KBM-7 (cell line): Measurements from ENCODE around the gene CDC42BPA.
"Not testable (repeated sequence)": the region's sequence is repeated elsewhere in the genome, so short reads cannot be mapped to it uniquely, and the experiment has no call there.

Experiments
- DNase-seq: peaks from one replicate; pipeline ENCODE4 v3.0.0-alpha.2; 2015
- in situ Hi-C: fragments of 300-500 bp; cut with MboI; formaldehyde crosslinking; loops from 2 replicates; pipeline ENCODE4 v1.14.3; 2020; ENCODE audit warnings: low sequenced_read_pairs, low pct_unique_long_range_greater_than_20kb, mixed read lengths

Gene CDC42BPA

DNA sequence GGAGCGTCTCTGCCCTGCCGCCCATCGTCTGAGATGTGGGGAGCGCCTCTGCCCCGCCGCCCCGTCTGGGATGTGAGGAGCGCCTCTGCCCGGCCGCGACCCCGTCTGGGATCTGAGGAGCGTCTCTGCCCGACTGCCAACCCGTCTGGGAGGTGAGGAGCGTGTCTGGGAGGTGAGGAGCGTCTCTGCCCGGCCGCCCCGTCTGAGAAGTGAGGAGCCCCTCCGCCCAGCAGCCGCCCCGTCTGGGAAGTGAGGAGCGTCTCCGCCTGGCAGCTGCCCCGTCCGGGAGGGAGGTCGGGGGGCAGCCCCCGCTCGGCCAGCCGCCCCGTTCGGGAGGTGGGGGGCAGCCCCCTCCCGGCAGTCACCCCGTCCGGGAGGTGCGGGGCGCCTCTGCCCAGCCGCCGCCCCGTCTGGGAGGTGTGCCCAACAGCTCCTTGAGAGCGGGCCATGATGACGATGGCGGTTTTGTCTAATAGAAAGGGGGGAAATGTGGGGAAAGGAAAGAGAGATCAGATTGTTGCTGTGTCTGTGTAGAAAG is 42.1 kb downstream of the CDC42BPA start:
- DNase-seq, in situ Hi-C loops: not testable (repeated sequence)

DNA sequence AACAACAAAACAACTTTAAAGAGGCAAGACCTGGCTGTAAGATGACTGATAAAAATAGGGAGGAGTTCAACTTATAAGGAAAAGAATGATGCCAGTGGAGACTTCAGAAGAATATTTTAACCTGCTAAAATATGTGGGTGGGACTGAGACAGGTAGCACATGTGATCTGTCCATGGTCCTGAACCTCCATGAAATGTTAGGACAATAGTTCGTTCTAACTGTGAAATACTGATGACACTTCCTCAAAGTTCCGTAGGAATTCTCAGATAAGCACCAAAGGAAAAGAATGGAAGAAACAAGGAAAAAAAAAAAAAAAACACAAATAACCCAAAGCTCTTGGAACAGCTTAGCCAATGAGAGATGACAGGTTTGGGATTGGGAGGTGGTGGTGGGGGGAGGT is 44.7 kb downstream of the CDC42BPA start:
- in situ Hi-C loops = no loop called here
- DNase-seq = peak; percentile 37

DNA sequence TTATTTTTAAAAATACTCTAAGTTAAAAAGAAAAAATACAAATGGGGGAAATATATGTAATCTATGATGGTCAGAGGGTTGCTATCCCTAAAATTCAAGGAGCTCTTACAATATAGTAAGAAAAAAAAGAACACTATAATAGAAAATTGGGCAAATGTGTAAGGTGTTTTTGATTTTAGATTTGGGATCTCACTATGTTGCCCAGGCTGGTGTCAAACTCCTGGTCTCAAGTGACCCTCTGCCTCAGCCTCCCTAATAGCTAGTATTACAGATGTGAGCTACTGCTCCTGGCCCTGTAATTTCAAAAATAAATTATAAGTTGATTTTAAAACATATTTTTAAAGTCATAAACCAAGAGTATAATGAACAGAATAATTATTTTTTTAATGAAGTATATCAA is 45.9 kb downstream of the CDC42BPA start:
- in situ Hi-C loops = no loop called here
- no peak for DNase-seq

DNA sequence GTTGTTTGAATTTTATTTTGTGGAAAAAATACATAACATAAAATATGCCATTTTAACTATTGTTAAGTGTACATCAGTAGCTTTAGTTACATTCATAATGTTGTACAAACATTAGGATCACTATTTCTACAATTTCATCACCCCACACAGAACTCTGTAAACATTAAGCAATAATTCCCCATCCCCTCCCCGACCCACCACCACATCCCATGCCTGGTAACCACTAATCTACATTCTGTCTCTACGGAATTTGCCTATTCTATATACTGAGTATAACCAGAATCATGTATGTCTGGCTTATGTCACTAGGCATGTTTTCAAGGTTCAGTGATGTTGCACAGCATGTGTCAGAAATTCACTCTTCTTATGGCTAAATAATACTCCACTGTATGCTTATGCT is 47.7 kb downstream of the CDC42BPA start:
- DNase-seq = no peak
- in situ Hi-C loops = no loop called here

DNA sequence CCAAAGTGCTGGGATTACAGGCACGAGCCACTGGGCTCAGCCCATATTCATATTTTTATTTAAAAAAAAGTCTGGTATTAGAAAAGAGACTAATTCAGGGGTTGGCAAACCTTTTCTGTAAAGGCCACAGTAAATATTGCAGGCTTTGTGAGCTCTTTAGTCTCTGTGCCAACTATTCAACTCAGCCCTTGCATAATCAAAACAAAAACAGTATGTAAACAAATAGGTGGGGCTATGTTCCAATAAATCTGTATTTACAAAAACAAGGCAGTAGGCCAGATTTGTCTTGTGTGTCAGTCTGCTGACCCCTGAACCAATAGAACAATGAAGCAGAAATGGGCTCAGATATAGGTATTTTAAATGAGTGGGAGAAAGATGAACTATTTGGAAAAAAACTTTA is 49.3 kb downstream of the CDC42BPA start:
- DNase-seq = no peak
- in situ Hi-C loops = no loop called here

DNA sequence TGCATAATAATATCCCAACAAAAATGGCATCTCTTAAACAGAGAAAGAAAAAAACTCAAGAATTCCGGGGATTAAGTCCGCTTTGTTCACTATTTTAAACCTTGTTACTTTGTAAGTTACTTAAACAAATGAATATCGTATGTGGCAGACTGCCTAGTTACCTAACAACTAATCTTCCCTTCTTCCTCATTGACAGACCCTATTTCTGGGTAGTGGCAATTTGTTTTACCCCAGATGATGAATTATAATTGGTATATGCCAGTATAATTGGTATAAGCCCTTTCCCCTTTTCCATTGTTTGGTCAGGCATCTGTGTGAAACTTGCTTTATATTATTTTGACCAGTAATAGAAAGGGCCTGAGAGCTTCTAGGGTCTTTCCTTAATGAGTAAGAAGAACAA is 52.4 kb downstream of the CDC42BPA start:
- in situ Hi-C loops = no loop called here

DNA sequence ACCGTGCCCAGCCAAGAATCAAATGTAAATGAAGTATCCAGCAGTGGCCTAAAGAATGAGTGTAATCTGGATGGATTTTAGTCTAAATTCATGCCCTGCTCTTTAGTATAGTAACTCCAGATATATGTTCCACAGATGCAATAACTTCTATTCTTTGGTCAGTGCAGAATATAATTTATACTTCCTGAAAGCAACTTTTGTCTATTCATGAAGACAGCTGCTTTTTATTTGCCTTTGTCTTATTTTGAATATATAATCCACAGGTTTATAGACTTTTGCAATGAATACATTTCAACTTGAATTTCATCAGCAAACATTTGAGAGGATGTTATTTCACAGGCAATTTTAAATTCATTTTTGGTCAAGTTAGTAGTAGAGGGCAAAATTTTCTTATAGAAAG is 54.4 kb downstream of the CDC42BPA start:
- in situ Hi-C loops = no loop called here
- no peak for DNase-seq

More for the DNA sequence above, 52.4 kb downstream of the CDC42BPA start:
- no peak for DNase-seq

DNA sequence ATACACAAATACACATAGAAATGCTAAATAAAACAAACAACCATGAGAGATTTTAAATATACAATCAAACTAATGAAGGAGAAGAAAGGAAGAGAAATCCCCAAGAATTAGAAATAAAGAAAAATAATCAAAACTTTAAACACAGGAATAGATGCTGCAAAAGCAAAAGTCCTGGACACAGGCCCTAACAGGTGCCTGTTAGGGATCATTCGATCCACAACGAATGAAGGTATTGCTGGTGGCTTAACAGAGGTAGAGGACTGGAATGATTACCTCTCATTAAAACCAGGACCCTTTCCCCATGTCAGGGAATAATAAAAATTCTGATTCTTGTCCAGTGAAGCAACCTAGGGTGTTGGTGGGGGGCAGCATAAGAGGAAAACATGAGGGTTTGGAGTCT is 56.8 kb downstream of the CDC42BPA start:
- in situ Hi-C loops = no loop called here
- no peak for DNase-seq

DNA sequence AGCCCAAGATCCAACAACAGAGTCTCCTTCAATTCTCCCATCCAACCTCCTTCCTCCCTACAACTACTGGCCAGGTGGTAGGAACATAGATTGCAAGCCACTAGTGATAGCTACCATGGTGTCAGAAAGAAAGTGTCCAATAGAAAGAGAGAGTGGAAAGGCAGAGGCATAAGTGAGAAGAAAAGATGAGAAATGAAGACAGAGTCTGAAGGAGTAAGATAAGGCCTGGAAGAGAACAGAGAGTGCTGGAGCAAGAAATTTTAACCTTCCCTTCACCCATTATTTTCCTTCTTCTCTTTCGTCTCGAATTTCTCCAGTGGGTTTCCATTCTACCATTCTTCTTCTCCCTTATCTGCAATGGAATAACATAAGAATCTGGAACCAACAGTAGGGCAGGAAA is 57.9 kb downstream of the CDC42BPA start:
- DNase-seq = no peak
- in situ Hi-C loops = no loop called here

DNA sequence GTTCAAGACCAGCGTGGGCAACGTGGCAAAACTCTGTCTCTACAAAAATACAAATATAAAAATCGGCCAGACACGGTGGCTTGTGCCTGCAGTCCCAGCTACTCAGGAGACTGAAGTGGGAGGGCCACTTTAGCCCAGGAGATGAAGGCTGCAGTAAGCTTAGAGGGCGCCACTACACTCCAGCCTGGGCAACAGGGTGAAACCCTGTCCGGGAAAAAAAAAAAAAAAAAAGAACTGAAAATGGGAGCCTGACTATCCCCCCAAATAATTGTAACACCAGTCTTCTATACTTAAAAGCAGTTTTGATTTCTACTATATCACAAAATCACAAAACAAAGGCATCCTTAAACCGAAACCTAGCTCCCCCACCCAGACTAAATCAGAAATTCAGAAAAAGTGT is 60.3 kb downstream of the CDC42BPA start:
- DNase-seq = no peak
- in situ Hi-C loops = no loop called here

DNA sequence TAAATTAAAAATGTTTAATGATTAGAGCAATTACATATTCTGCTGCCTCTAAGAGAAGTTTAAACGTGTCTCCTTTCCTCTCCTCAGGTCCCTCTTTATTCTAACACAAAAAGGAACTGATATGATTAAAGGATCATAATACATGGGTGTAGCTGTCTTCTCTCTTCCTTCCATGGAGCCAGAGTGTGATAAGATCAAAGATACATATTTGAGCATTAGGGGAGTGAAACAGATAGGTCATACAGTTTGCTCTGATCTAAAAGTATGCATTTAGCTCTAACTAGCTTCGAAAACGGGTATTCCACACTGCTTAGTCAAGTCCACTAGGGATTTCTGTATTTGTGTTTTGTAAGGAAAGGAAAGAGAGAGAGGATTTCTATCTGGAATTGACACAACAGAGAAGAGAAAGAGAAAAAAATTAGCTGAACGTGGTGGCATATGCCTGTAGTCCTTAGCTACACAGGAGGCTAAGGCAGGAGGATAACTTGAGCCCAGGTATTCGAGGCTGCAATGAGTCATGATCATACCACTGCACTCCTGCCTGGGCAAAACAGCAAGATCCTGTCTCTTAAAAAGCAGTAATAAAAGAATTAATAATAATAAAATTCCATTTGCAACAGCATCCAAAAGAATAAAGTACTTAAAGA is 63.1 kb downstream of the CDC42BPA start:
- in situ Hi-C loops = no loop called here
- no peak for DNase-seq

DNA sequence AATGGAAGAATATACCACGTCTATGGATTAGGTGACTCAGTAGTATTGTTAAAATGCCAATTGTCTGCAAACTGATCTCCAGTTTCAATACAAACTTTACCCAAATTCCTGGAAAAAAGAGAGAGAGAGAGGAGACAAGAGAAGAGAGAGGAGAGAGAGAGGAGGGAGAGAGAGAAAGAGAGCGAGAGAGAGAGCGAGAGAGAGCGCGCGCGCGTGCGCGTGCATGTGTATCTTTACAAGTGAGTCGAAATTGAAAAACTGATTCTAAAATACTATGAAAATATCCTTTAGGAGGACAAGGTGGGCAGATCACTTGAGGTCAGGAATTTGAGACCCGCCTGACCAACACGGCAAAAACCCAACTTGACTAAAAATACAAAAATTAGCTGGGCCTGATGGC is 65.2 kb downstream of the CDC42BPA start:
- in situ Hi-C loops = no loop called here
- DNase-seq = no peak

DNA sequence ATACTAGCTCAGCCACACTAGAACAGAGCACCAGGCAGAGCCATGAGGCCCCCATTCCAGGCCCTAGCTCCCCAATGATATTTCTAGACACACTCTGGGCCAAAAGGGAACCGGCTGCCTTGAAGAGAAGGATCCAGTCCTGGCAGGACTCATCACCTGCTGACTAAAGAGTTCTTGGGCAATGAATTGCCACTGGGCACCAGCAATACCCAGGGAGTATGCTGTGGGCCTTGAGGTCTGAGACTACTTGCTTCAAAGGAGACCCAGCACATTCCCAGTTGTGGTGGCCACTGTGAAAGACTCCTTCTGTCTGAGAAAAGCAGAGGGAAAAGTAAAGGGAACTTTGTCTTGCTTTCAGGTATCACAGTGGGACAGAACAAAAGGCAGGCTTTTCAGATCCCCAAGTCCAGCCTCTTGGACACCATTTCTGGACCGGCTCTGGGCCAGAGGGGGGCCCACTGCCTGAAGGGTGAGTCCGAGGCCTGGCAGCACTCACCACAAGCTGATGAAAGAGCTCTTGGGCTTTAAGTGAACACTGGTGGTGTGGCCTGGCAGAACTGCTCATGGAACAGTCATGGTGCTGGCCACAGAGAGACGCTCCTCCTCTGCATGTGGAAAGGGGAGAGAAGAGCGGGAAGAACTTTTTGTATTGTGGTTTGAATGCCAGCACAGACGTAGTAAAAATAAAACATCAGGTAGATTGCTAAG is 72.5 kb downstream of the CDC42BPA start:
- no peak for DNase-seq
- in situ Hi-C loops = no loop called here

DNA sequence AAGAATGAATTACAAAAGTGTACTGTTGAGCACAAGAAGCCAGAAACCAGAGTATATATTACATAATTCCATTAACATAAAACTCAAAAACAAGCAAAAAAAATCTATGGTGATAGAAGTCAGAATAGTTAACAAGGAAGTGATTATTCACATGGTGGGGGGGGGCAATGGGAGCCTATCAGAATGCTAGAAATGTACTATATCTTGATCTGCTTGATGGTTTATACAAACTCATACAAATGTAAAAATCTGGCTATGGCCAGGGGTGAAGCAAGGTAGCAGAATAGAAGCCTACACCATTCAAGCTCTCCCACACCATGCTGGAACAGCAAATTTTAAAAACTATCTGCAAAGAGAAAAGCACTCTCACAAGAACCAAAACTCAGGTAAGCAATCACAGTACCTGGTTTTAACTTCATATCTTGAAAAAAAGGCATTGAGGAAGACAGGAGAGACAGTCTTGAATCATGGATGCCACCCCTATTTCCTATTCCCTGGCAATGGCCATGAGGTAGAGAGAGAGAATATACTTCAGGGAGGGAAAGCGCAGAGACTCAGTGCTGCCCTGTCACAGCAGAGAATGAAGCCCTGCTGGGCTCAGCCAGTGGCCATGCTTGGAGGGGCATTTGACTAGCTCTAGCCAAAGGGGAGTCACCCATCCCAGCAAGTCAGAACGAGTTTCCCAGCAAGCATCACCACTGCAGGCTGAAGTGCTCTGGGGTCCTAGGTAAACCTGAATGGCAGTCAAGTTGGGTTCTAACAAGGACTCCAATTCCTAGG is 73.8 kb downstream of the CDC42BPA start:
- no peak for DNase-seq
- in situ Hi-C loops = no loop called here

DNA sequence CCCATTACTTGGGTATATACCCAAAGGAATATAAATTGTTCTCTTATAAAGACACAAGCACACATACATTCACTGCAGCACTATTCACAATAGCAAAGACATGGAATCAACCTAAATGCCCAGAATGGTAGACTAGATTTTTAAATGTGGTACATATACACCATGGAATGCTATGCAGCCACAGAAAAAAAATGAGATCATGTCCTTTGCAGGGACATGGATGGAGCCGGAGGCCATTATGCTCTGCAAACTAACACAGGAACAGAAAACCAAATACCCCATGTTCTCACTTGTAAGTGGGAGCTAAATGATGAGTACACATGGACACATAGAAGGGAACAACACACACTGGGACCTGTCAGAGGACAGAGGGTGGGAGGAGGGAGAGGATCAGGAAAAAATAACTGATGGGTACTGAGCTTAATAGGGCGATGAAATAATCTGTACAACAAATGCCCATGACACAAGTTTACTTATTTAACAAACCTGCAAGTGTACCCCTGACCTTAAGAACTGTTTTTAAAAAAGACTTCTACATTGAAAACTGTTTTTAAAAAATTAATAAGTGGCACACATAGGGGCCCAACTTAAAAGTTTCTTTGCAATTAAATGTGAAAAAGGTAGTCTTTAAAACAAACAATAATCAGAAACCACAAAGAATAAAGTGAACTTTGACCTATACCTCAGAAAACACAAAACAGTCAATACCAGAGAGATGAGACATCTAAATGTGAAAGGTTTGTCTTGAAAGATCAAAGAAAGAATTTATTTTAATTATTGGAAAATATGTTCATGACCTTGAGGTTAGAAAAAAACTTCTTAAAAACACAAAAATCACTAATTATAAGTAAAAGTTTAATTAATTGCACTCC is 75.2 kb downstream of the CDC42BPA start:
- in situ Hi-C loops = no loop called here
- no peak for DNase-seq

DNA sequence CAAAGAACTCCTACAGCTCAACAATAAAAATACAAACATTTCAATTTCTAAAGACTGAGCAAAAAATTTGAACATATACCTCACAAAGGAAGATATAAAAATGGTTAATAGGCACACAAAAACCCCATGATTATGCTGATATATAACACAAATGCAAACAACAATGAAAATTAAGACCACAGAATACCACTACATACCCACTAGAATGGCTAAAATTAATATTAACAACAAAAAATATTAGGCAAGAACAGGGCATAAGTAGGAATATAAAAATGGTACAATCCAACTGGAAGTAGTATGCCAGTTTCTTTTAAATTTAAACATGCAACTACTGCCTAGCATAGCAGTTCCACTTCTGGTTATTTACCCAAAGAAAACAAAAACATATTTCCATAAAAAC is 77.3 kb downstream of the CDC42BPA start:
- DNase-seq = no peak
- in situ Hi-C loops = no loop called here

DNA sequence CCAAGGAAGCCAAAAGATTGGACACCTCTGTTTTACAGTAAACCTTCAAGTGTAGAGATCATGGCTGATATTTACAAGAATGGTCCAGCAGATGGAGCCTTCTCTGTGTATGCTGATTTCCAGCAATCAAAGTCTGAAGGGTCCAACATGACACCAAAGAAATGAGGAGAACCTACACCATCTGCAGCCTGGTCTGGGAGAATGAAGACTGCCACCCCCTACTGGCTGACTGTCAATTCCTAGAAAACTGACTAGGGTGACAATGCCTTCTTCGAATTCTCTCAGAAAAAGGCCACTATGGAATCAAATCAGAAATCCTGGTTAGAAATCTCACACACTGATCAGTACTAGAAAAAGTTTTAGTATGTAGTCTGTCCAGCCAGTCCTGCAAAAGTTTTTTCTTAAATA is 83.3 kb downstream of the CDC42BPA start:
- DNase-seq = peak; percentile 82
- in situ Hi-C loops = no loop called here

DNA sequence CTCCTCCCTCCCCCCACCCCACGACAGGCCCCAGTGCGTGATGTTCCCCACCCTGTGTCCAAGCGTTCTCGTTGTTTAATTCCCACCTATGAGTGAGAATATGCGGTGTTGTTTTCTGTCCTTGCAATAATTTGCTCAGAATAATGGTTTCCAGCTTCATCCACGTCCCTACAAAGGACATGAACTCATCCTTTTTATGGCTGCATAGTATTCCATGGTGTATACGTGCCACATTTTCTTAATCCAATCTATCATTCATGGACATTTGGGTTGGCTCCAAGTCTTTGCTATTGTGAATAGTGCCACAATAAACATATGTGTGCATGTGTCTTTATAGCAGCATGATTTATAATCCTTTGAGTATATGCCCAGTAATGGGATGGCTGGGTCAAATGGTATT is 87.2 kb downstream of the CDC42BPA start:
- in situ Hi-C loops = not testable (repeated sequence)

DNA sequence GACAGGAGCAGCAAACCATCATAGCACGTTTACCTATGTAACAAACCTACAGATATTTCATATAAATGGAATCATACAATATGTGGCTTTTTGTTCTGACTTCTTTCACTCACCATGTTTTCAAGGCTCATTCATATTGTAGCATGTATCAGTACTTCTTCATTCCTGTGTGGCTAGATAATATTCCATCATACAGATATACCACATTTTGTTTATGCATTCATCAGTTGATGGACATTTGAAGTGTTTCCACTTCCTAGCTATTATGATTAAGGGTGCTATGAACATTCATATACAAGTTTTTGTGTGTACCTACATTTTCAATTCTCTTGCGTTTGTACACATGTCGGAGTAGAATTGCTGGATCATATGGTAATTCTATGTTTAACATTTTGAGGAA is 90.1 kb downstream of the CDC42BPA start:
- DNase-seq = no peak
- in situ Hi-C loops = no loop called here

More for the DNA sequence above, 87.2 kb downstream of the CDC42BPA start:
- DNase-seq = not testable (repeated sequence)
